H1 (cell line): Measurements from ENCODE around the gene MLLT11. TPM values are rescaled to one million over a fixed set of nuclear protein-coding genes. Genes with fewer than 3 reads are reported as not detected.

Experiments
- CTCF ChIA-PET: fragments of 300-600 bp; sonication (Branson Sonifier 250); formaldehyde crosslinking; loops from one replicate; lab custom pipeline; 2021; ENCODE audit not compliant: partially characterized antibody; lab: Charles Lee
- POLR2A ChIA-PET: fragments of 300-600 bp; sonication (Branson Sonifier 250); formaldehyde crosslinking; loops from one replicate; lab custom pipeline; 2021; ENCODE audit warnings: inconsistent platforms; ENCODE audit not compliant: partially characterized antibody; lab: Charles Lee
- DNase-seq, 2 experiments: peaks; one replicate each; pipeline versions ENCODE4 v3.0.0 to v3.0.0-alpha.2; 2010 to 2022; ENCODE audit warnings: low spot score in 2 of 2, low read depth in 1 of 2, mixed read lengths in 1 of 2
- FAIRE-seq: peaks from 2 replicates; lab custom pipeline; 2011; peaks lifted over from hg19 to GRCh38; lab: Jason Lieb, UNC
- H2AFZ ChIP-seq: 2 replicates; pipeline ENCODE4 v1.8.1; 2012; ENCODE audit warnings: low read length, inconsistent platforms
- H2AK5ac ChIP-seq: 2 replicates; pipeline ENCODE4 v1.6.1; 2013; ENCODE audit warnings: low read depth, low read length
- H2BK120ac ChIP-seq: replicated peaks from 2 replicates; pipeline ENCODE3; 2013; ENCODE audit warnings: low read depth, low read length, inconsistent platforms
- H2BK12ac ChIP-seq: 2 replicates; pipeline ENCODE4 v1.6.1; 2013; ENCODE audit warnings: low read depth, low read length
- H2BK15ac ChIP-seq: 2 replicates; pipeline ENCODE4 v1.6.1; 2013; ENCODE audit warnings: low read length
- H2BK20ac ChIP-seq: 2 replicates; pipeline ENCODE4 v1.6.1; 2013; ENCODE audit warnings: low read length
- H2BK5ac ChIP-seq: 2 replicates; pipeline ENCODE4 v1.6.1; 2013; ENCODE audit warnings: low read depth, low read length
- H3K14ac ChIP-seq: 2 replicates; pipeline ENCODE4 v1.6.1; 2013; ENCODE audit warnings: inconsistent platforms; ENCODE audit not compliant: insufficient read length
- H3K18ac ChIP-seq: 2 replicates; pipeline ENCODE4 v1.6.1; 2013; ENCODE audit warnings: low read length; ENCODE audit errors: extremely low read depth
- H3K23ac ChIP-seq: 2 replicates; pipeline ENCODE4 v1.6.1; 2013; ENCODE audit warnings: inconsistent platforms; ENCODE audit not compliant: insufficient read length
- H3K23me2 ChIP-seq: 2 replicates; pipeline ENCODE4 v1.6.1; 2013; ENCODE audit warnings: low read depth, low read length
- H3K27ac ChIP-seq: 2 replicates; pipeline ENCODE4 v1.6.1; 2011; ENCODE audit warnings: low read depth, low read length, inconsistent platforms
- H3K27me3 ChIP-seq, 4 experiments: replicated peaks in 1 of 4; 1 replicate in 1 of 4; 2 replicates in 3 of 4; pipeline versions ENCODE4 v1.6.1 to v1.8.1; 2011 to 2013; ENCODE audit warnings: low read length in 3 of 4, mild to moderate bottlenecking in 3 of 4, inconsistent platforms in 2 of 4, mixed read lengths in 2 of 4, moderate library complexity in 1 of 4; ENCODE audit not compliant: control insufficient read depth in 3 of 4, insufficient read depth in 3 of 4; ENCODE audit errors: extremely low read depth in 1 of 4
- H3K36me3 ChIP-seq, 4 experiments: 2 replicates each; pipeline versions ENCODE4 v1.6.1 to v1.8.1; 2011 to 2013; ENCODE audit warnings: mild to moderate bottlenecking in 4 of 4, low read length in 3 of 4, moderate library complexity in 2 of 4, control low read depth in 1 of 4, inconsistent platforms in 1 of 4; ENCODE audit not compliant: insufficient read depth in 4 of 4, control insufficient read depth in 2 of 4
- H3K4ac ChIP-seq: replicated peaks from 2 replicates; pipeline ENCODE3; 2013; ENCODE audit warnings: low read length, low read depth, mixed read lengths, inconsistent platforms; ENCODE audit not compliant: insufficient read length
- H3K4me1 ChIP-seq, 4 experiments: replicated peaks in 1 of 4; 1 replicate in 1 of 4; 2 replicates in 3 of 4; pipeline versions ENCODE4 v1.6.1 to v1.8.1; 2011 to 2013; ENCODE audit warnings: low read length in 3 of 4, inconsistent platforms in 2 of 4, mixed read lengths in 1 of 4; ENCODE audit not compliant: insufficient read depth in 4 of 4, control insufficient read depth in 3 of 4
- H3K4me2 ChIP-seq, 2 experiments: 2 replicates each; pipeline versions ENCODE4 v1.6.1 to v1.8.1; 2011 to 2013; ENCODE audit warnings: low read depth in 2 of 2, low read length in 2 of 2, control low read depth in 1 of 2, inconsistent platforms in 1 of 2, mild to moderate bottlenecking in 1 of 2; ENCODE audit not compliant: insufficient read depth in 1 of 2
- H3K4me3 ChIP-seq, 4 experiments: fragments of 200-600, 300-600 bp in 1 of 4; sonication (generic), shearing (Covaris generic), sonication (Bioruptor Twin) in 1 of 4; 2 replicates each; pipeline versions ENCODE4 v1.5.1 to v1.8.1; 2011 to 2016; ENCODE audit warnings: low read length in 4 of 4, low read depth in 3 of 4, control low read depth in 2 of 4, inconsistent platforms in 2 of 4, mild to moderate bottlenecking in 2 of 4, mixed read lengths in 1 of 4, moderate library complexity in 1 of 4; ENCODE audit not compliant: insufficient read depth in 2 of 4; ENCODE audit errors: extremely low read depth in 1 of 4
- H3K56ac ChIP-seq: replicated peaks from 2 replicates; pipeline ENCODE3; 2013; ENCODE audit warnings: low read depth, mild to moderate bottlenecking, mixed read lengths, low read length, inconsistent platforms; ENCODE audit not compliant: insufficient read length
- H3K79me1 ChIP-seq: 2 replicates; pipeline ENCODE4 v1.6.1; 2013; ENCODE audit warnings: low read depth, low read length, control low read depth
- H3K79me2 ChIP-seq, 2 experiments: 2 replicates each; pipeline versions ENCODE4 v1.6.1 to v1.8.1; 2012 to 2013; ENCODE audit warnings: low read length in 2 of 2, mild to moderate bottlenecking in 2 of 2, inconsistent platforms in 1 of 2; ENCODE audit not compliant: insufficient read depth in 2 of 2, control insufficient read depth in 1 of 2
- H3K9ac ChIP-seq, 4 experiments: replicated peaks in 1 of 4; 1 replicate in 1 of 4; 2 replicates in 3 of 4; pipeline versions ENCODE4 v1.6.1 to v1.8.1; 2011 to 2013; ENCODE audit warnings: low read depth in 3 of 4, low read length in 3 of 4, control low read depth in 2 of 4, mild to moderate bottlenecking in 2 of 4, moderate library complexity in 2 of 4, inconsistent platforms in 1 of 4; ENCODE audit errors: extremely low read depth in 1 of 4
- H3K9me3 ChIP-seq, 2 experiments: 2 replicates each; pipeline versions ENCODE4 v1.6.1 to v1.8.1; 2012 to 2013; ENCODE audit warnings: mild to moderate bottlenecking in 2 of 2, moderate library complexity in 2 of 2, control low read depth in 1 of 2, inconsistent platforms in 1 of 2, low read depth in 1 of 2, low read length in 1 of 2, mixed read lengths in 1 of 2; ENCODE audit not compliant: insufficient read depth in 2 of 2
- H4K20me1 ChIP-seq, 2 experiments: replicated peaks in 1 of 2; 2 replicates each; pipeline versions ENCODE3 to v1.8.1; 2011 to 2013; ENCODE audit warnings: inconsistent platforms in 2 of 2, low read length in 2 of 2, mild to moderate bottlenecking in 1 of 2; ENCODE audit not compliant: insufficient read depth in 2 of 2, control insufficient read depth in 1 of 2
- H4K5ac ChIP-seq: 2 replicates; pipeline ENCODE4 v1.6.1; 2013; ENCODE audit warnings: low read length, low read depth, mixed read lengths, inconsistent platforms; ENCODE audit not compliant: insufficient read length
- H4K8ac ChIP-seq: 2 replicates; pipeline ENCODE4 v1.8.0; 2013; ENCODE audit warnings: mild to moderate bottlenecking, moderate library complexity, low read length, inconsistent platforms; ENCODE audit not compliant: insufficient read depth; ENCODE audit errors: extremely low read depth
- H4K91ac ChIP-seq: replicated peaks from 2 replicates; pipeline ENCODE3; 2013; ENCODE audit warnings: low read length, mixed read lengths, inconsistent platforms; ENCODE audit not compliant: insufficient read length
- ASH2L ChIP-seq: fragments of 200-600, 300-600 bp; sonication (generic); IDR thresholded peaks from one replicate; pipeline ENCODE4 v1.7.1; 2017; ENCODE audit warnings: low read length
- EGR1 ChIP-seq: IDR thresholded peaks from 2 replicates; pipeline ENCODE4 v1.6.1; 2011; ENCODE audit warnings: low read depth, low read length, borderline replicate concordance
- HDAC2 ChIP-seq, 2 experiments: fragments of 300-600 bp in 1 of 2; sonication (generic) in 1 of 2; IDR thresholded peaks; 2 replicates each; pipeline ENCODE4 v1.6.1; 2011 to 2012; ENCODE audit warnings: low read depth in 2 of 2, low read length in 2 of 2, mild to moderate bottlenecking in 2 of 2, moderate library complexity in 2 of 2, borderline replicate concordance in 1 of 2, inconsistent platforms in 1 of 2
- JUN ChIP-seq: IDR thresholded peaks from 2 replicates; pipeline ENCODE4 v1.6.1; 2011; ENCODE audit warnings: low read depth, mild to moderate bottlenecking, improper control_type of control experiment, low read length
- PHF8 ChIP-seq: fragments of 200-600 bp; sonication (generic); conservative IDR thresholded peaks from 2 replicates; pipeline ENCODE4 v1.7.1; 2012; ENCODE audit warnings: low read depth, mild to moderate bottlenecking, inconsistent platforms, low read length, moderate library complexity
- SP4 ChIP-seq: IDR thresholded peaks from 2 replicates; pipeline ENCODE4 v1.6.1; 2012; ENCODE audit warnings: low read length, inconsistent platforms
- WGBS, 2 experiments: shearing (Covaris generic) in 1 of 2; methylation state at CpG; one replicate each; pipeline versions ENCODE4 v1.1.6 to v1.1.7; 2013 to 2015; ENCODE audit warnings: low lambda C conversion rate in 2 of 2, mixed read lengths in 2 of 2, inconsistent platforms in 1 of 2, low coverage in 1 of 2, missing lambda C conversion rate in 1 of 2; ENCODE audit not compliant: insufficient replicate concordance in 2 of 2, insufficient coverage in 1 of 2, insufficient read length in 1 of 2; ENCODE audit errors: extremely low coverage in 1 of 2, missing lambda C conversion rate in 1 of 2; 5-methylcytosine and 5-hydroxymethylcytosine counted together
- polyA plus RNA-seq, 7 experiments: library from polyadenylated mRNA; depleted of rRNA in 3 of 7; stranded (reverse) in 5 of 7; unstranded in 2 of 7; fragments of >200 nt in 5 of 7; fragments of 200-250 nt in 2 of 7; gene quantifications; 1 replicate in 5 of 7; 2 replicates in 1 of 7; 4 replicates in 1 of 7; pipeline versions ENCODE4 v1.2.1 to v1.2.3, GENCODE V29; 2011 to 2013; ENCODE audit warnings: missing spikeins in 2 of 7, mixed read lengths in 2 of 7
- total RNA-seq: library from RNA; stranded (reverse); fragmentation: NEBNext Ultra II Directional; extraction: Animal tissue kit (Norgen Biotek cat#: 25700); gene quantifications from 2 replicates; pipeline ENCODE4 v1.2.1, GENCODE V29; 2021
- TF ChIP-seq, protein P1 (sequence below), 3 experiments: IDR thresholded peaks; 1 replicate in 2 of 3; 2 replicates in 1 of 3; pipeline versions ENCODE4 v1.5.1 to v1.6.1; 2011; ENCODE audit warnings: low read length in 3 of 3, mild to moderate bottlenecking in 3 of 3, inconsistent platforms in 2 of 3, low read depth in 1 of 3, moderate library complexity in 1 of 3; ENCODE audit not compliant: insufficient read depth in 1 of 3; ENCODE audit errors: control extremely low read depth in 1 of 3
- TF ChIP-seq, protein P2 (sequence below): IDR thresholded peaks from 2 replicates; pipeline ENCODE4 v1.6.1; 2012; ENCODE audit warnings: low read length, inconsistent platforms

Gene MLLT11
- total and polyA plus RNA-seq, 2 of the 8 experiments (the other 6 are each of a cell fraction or from before 2014, with no cell fraction given), result 13.7 to 18.1 TPM

DNA sequence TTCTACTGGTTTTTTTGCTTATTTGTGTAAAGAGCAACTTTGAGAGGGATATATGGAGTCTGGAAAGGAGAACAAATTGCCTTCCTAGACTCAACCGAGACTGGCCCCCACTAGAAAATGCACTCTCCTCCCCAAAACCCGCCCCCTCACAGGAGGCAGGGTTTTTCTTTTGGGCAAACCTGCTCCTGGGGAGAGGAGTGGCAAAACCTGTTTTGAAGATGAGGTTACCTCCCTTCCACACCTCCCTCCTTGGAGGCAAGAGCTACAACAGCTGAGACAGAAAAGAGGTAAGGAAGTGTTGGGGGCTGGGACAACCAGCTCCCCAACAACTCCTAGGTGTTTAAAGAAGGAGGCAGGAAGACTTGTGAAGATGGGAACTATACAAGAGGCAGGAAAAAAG is 23.8 kb upstream of the MLLT11 start, which contains the start of gene BNIPL:
TSS of gene BNIPL (plus strand) at position 231 of the 400 bp plus-strand sequence. CDS start at position 371, 140 bp downstream.
- Histone ChIP-seq H3K9ac (no peak within 1 kb of the TSS), H4K91ac (no peak within 1 kb of the TSS), H2BK120ac (no peak within 1 kb of the TSS), H3K36me3 (peaks cover 0 to 15% (median 8%) of the 10 kb centered on the region in 4 experiments; a peak in 6 of 8 replicates), H3K27ac (no peak within 1 kb of the TSS), H3K4me1 (peaks cover 0 to 3% (median 0%) of the 10 kb centered on the region in 4 experiments; a peak in 3 of 7 replicates), H4K20me1 (no peaks in the 10 kb centered on the region), H3K4me3 (peak within 1 kb of the TSS in 2 of 4 experiments; percentile 12 to 41; a peak in 3 of 8 replicates), H3K27me3 (no peaks in the 10 kb centered on the region), H3K18ac (no peak within 1 kb of the TSS), H2BK12ac (no peak within 1 kb of the TSS), H2BK20ac (no peak within 1 kb of the TSS; the same call in 1 of the 2 replicates), H4K5ac (no peak within 1 kb of the TSS), H2BK15ac (no peak within 1 kb of the TSS), H2BK5ac (no peak within 1 kb of the TSS), H3K23ac (no peak within 1 kb of the TSS), H3K56ac (no peak within 1 kb of the TSS), H3K79me2 (no peaks in the 10 kb centered on the region), H2AK5ac (no peak within 1 kb of the TSS), H3K79me1 (no peaks in the 10 kb centered on the region), H3K14ac (no peak within 1 kb of the TSS), H3K4me2 (peak within 1 kb of the TSS; percentile 20 to 24; a peak in 3 of 4 replicates), H3K4ac (no peak within 1 kb of the TSS), H3K23me2 (no peaks in the 10 kb centered on the region), H3K9me3 (no peaks in the 10 kb centered on the region), H2AFZ (no peak within 1 kb of the TSS), H4K8ac (no peak within 1 kb of the TSS)
- TF ChIP-seq SP4 (no peak), EGR1 (peak; percentile 58; the same call in 1 of the 2 replicates), ASH2L (peak; percentile 37), PHF8 (no peak), HDAC2 (IDR thresholded peaks at IDR 0.05; ENCODE audit: borderline replicate concordance in 1 of 2, low read depth in 2 of 2, low read length in 2 of 2) (no peak), JUN (no peak)
- TF ChIP-seq, protein P1, sequence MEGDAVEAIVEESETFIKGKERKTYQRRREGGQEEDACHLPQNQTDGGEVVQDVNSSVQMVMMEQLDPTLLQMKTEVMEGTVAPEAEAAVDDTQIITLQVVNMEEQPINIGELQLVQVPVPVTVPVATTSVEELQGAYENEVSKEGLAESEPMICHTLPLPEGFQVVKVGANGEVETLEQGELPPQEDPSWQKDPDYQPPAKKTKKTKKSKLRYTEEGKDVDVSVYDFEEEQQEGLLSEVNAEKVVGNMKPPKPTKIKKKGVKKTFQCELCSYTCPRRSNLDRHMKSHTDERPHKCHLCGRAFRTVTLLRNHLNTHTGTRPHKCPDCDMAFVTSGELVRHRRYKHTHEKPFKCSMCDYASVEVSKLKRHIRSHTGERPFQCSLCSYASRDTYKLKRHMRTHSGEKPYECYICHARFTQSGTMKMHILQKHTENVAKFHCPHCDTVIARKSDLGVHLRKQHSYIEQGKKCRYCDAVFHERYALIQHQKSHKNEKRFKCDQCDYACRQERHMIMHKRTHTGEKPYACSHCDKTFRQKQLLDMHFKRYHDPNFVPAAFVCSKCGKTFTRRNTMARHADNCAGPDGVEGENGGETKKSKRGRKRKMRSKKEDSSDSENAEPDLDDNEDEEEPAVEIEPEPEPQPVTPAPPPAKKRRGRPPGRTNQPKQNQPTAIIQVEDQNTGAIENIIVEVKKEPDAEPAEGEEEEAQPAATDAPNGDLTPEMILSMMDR (IDR thresholded peaks at IDR 0.05; ENCODE audit: control extremely low read depth in 1 of 3, insufficient read depth in 1 of 3, low read depth in 1 of 3, low read length in 3 of 3), result no peak
- TF ChIP-seq, protein P2, sequence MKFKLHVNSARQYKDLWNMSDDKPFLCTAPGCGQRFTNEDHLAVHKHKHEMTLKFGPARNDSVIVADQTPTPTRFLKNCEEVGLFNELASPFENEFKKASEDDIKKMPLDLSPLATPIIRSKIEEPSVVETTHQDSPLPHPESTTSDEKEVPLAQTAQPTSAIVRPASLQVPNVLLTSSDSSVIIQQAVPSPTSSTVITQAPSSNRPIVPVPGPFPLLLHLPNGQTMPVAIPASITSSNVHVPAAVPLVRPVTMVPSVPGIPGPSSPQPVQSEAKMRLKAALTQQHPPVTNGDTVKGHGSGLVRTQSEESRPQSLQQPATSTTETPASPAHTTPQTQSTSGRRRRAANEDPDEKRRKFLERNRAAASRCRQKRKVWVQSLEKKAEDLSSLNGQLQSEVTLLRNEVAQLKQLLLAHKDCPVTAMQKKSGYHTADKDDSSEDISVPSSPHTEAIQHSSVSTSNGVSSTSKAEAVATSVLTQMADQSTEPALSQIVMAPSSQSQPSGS, result no peak
- DNase-seq, result no peak
- CTCF ChIA-PET, result interaction anchor here (0.6 to 2.3 kb wide), 5 partner anchors 11 to 95 kb away, joined by 3 to 7 read pairs (median 4); no protein-coding TSS in a partner anchor
- FAIRE-seq, result no peak
- POLR2A ChIA-PET, result interaction anchor here (0.6 to 6.4 kb wide), 4 partner anchors 12 to 460 kb away, joined by 3 to 58 read pairs (median 4); partner anchors contain the start of gene C1orf56
- WGBS, 2 experiments, result 35% methylated on average over 2 of the region's 2 CpGs; no CpG with 5 or more reads in 1 of the 2 experiments
